Measurements from ENCODE around the gene CLNK.

DNA sequence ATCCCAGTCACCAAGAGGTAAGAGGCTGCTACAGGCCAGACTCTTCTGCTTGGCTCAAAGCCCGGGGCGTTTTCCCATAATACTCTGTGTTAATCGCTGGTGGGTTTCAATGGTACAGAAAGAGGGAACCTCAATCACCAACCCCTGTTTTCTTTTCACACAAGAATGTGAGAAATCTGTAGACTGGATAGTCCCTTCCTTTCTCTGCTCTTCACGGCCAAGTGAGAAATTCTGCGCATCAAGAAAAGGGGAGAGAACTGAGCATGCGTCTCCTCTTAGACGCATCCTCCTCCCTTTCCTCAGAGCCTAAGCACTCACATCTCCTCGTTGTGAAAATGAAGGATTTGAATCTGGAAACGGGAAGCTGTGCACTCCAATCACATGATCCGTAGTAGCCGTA is 64.7 kb downstream of the CLNK start:
- TF ChIP-seq POLR2A (IDR thresholded peaks at IDR 0.05; ENCODE audit: low read length) (no peak), CEBPB (IDR thresholded peaks at IDR 0.05) (no peak), CHD2 (IDR thresholded peaks at IDR 0.05; ENCODE audit: low read length, partially characterized antibody) (no peak), MYC (IDR thresholded peaks at IDR 0.05; ENCODE audit: borderline replicate concordance, low read length) (no peak), FOSL2 (IDR thresholded peaks at IDR 0.05) (no peak), FOSL2 (CRISPR knock-in tag; IDR thresholded peaks at IDR 0.05) (no peak), HMGXB4 (CRISPR knock-in tag; IDR thresholded peaks at IDR 0.05; ENCODE audit: borderline replicate concordance) (no peak), RCOR1 (IDR thresholded peaks at IDR 0.05; ENCODE audit: low read depth, low read length) (no peak), KDM5A (IDR thresholded peaks at IDR 0.05) (no peak), EP300 (IDR thresholded peaks at IDR 0.05) (no peak), SREBF2 (IDR thresholded peaks at IDR 0.05) (no peak)
- TF ChIP-seq, protein P1, sequence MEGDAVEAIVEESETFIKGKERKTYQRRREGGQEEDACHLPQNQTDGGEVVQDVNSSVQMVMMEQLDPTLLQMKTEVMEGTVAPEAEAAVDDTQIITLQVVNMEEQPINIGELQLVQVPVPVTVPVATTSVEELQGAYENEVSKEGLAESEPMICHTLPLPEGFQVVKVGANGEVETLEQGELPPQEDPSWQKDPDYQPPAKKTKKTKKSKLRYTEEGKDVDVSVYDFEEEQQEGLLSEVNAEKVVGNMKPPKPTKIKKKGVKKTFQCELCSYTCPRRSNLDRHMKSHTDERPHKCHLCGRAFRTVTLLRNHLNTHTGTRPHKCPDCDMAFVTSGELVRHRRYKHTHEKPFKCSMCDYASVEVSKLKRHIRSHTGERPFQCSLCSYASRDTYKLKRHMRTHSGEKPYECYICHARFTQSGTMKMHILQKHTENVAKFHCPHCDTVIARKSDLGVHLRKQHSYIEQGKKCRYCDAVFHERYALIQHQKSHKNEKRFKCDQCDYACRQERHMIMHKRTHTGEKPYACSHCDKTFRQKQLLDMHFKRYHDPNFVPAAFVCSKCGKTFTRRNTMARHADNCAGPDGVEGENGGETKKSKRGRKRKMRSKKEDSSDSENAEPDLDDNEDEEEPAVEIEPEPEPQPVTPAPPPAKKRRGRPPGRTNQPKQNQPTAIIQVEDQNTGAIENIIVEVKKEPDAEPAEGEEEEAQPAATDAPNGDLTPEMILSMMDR (IDR thresholded peaks at IDR 0.05) = no peak
- TF ChIP-seq, protein P2, sequence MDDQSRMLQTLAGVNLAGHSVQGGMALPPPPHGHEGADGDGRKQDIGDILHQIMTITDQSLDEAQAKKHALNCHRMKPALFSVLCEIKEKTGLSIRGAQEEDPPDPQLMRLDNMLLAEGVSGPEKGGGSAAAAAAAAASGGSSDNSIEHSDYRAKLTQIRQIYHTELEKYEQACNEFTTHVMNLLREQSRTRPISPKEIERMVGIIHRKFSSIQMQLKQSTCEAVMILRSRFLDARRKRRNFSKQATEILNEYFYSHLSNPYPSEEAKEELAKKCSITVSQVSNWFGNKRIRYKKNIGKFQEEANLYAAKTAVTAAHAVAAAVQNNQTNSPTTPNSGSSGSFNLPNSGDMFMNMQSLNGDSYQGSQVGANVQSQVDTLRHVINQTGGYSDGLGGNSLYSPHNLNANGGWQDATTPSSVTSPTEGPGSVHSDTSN (IDR thresholded peaks at IDR 0.05) = no peak
